ENCODE results near the gene RNASEH2A.

DNA sequence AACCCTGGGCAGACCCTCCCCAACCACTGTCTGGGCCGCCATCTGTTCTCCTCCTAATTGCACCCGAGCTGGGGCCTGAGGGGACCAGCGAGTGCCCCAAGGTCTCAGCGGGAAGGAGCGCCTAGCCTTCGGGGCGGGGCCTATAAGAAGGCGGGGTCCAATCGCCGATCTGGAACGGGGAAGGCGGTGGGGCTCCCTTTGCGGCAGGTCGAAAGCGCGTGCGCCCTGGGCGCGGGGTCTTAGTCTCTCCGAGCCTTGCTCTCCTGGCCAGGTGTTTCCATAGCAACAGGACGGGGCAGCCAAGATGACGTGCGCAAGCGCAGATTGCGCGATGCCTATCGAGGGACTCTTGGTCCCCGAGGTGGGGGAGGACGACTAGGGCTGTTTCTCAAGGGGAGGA lies 34.7 kb downstream of the RNASEH2A start:
- TF ChIP-seq POLR2A (IDR thresholded peaks at IDR 0.05; ENCODE audit: low read length), result no peak
- TF ChIP-seq GATA1 (IDR thresholded peaks at IDR 0.05; ENCODE audit: low read depth, low read length), result no peak
